ENCODE data around the gene ADAP1. TPM values are rescaled to one million over a fixed set of nuclear protein-coding genes. Genes with fewer than 3 reads are reported as not detected.

The ADAP1 gene
- total and polyA plus RNA-seq, 2 of the 8 experiments (the other 6 are each of a cell fraction or from before 2014, with no cell fraction given) = 5.8 to 6.1 TPM

DNA sequence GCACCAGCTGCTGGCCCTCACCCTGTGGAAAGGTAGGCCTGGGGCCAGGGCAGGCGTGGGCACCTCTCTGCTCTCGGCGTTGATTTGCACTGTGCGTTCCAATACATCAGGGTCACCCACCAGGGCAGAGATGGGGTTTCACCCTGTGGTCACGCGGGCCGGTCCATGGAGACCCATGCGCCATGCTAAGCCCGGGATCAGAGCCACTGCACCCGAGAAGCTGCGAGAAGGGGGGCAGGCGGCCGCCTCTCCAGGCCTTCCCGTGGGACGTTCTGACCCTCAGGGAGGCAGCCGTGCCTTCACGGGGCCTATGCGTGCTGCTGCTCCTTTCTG, 67.0 kb downstream of the ADAP1 start:
- Histone ChIP-seq H3K23ac (ENCODE audit: insufficient read length) (no peak overlapping the region), H4K91ac (replicated peaks; ENCODE audit: insufficient read length, low read length) (no peak overlapping the region), H3K4me2 (ENCODE audit: insufficient read depth in 1 of 2, low read depth in 2 of 2, low read length in 2 of 2) (no peak overlapping the region), H2BK20ac (ENCODE audit: low read length) (no peak overlapping the region), H3K14ac (ENCODE audit: insufficient read length) (no peak overlapping the region), H3K23me2 (ENCODE audit: low read depth, low read length) (no peaks in the 10 kb centered on the region; the same call in 1 of the 2 replicates), H2BK12ac (ENCODE audit: low read depth, low read length) (no peak overlapping the region), H3K56ac (replicated peaks; ENCODE audit: insufficient read length, low read depth, low read length) (no peak overlapping the region), H3K18ac (ENCODE audit: extremely low read depth, low read length) (no peak overlapping the region), H2BK15ac (ENCODE audit: low read length) (no peak overlapping the region), H4K20me1 (replicated peaks in 1 of 2; ENCODE audit: control insufficient read depth in 1 of 2, insufficient read depth in 2 of 2, low read length in 2 of 2) (peaks cover 41 to 43% of the 10 kb centered on the region in 2 experiments), H3K4me3 (ENCODE audit: extremely low read depth in 1 of 4, insufficient read depth in 2 of 4, low read depth in 3 of 4, low read length in 4 of 4) (no peak overlapping the region), H4K5ac (ENCODE audit: insufficient read length, low read depth, low read length) (no peak overlapping the region), H4K8ac (ENCODE audit: extremely low read depth, insufficient read depth, low read length) (no peak overlapping the region), H3K27me3 (replicated peaks in 1 of 4; ENCODE audit: control insufficient read depth in 3 of 4, extremely low read depth in 1 of 4, insufficient read depth in 3 of 4, low read length in 3 of 4) (no peaks in the 10 kb centered on the region), H3K79me2 (ENCODE audit: control insufficient read depth in 1 of 2, insufficient read depth in 2 of 2, low read length in 2 of 2) (peaks cover 20 to 72% of the 10 kb centered on the region in 2 experiments), H2BK5ac (ENCODE audit: low read depth, low read length) (peak overlapping the region; percentile 24; the same call in 1 of the 2 replicates), H2AK5ac (ENCODE audit: low read depth, low read length) (no peak overlapping the region), H3K4me1 (replicated peaks in 1 of 4; ENCODE audit: control insufficient read depth in 3 of 4, insufficient read depth in 4 of 4, low read length in 3 of 4) (peaks cover 0 to 12% (median 1%) of the 10 kb centered on the region in 4 experiments; a peak in 2 of 7 replicates), H2BK120ac (replicated peaks; ENCODE audit: low read depth, low read length) (no peak overlapping the region), H3K27ac (ENCODE audit: low read depth, low read length) (no peak overlapping the region), H2AFZ (ENCODE audit: low read length) (no peak overlapping the region), H3K36me3 (ENCODE audit: control insufficient read depth in 2 of 4, insufficient read depth in 4 of 4, low read length in 3 of 4) (peaks cover 14 to 43% (median 29%) of the 10 kb centered on the region in 4 experiments; a peak in 7 of 8 replicates), H3K79me1 (ENCODE audit: low read depth, low read length) (peaks cover 44% of the 10 kb centered on the region), H3K9ac (replicated peaks in 1 of 4; ENCODE audit: extremely low read depth in 1 of 4, low read depth in 3 of 4, low read length in 3 of 4) (no peak overlapping the region), H3K9me3 (ENCODE audit: insufficient read depth in 2 of 2, low read depth in 1 of 2, low read length in 1 of 2) (no peaks in the 10 kb centered on the region), H3K4ac (replicated peaks; ENCODE audit: insufficient read length, low read depth, low read length) (no peak overlapping the region)
- CTCF ChIA-PET (ENCODE audit: partially characterized antibody) = interaction anchor here (0.6 kb wide), 1 partner anchor 1509 kb away, joined by 3 read pairs; no protein-coding TSS in a partner anchor
- DNase-seq (ENCODE audit: low read depth in 1 of 2, low spot score in 2 of 2) (no peak), FAIRE-seq (no peak)
- WGBS, 2 experiments (ENCODE audit: extremely low coverage in 1 of 2, insufficient coverage in 1 of 2, insufficient read length in 1 of 2, insufficient replicate concordance in 2 of 2, low coverage in 1 of 2, low lambda C conversion rate in 2 of 2, missing lambda C conversion rate in 1 of 2) = 97% methylated on average over 18 of the region's 18 CpGs; no CpG with 5 or more reads in 1 of the 2 experiments
- POLR2A ChIA-PET (ENCODE audit: partially characterized antibody) = interaction anchor here (0.9 to 1.6 kb wide), 4 partner anchors 11 to 123 kb away, joined by 3 to 6 read pairs (median 4); partner anchors contain the start of gene GET4
- TF ChIP-seq RFX5 (IDR thresholded peaks at IDR 0.05; ENCODE audit: borderline replicate concordance, low read depth, low read length) (no peak), TCF12 (IDR thresholded peaks at IDR 0.05; ENCODE audit: low read depth, low read length) (no peak), KDM5A (IDR thresholded peaks at IDR 0.05; ENCODE audit: low read length) (no peak), GTF2F1 (IDR thresholded peaks at IDR 0.05; ENCODE audit: borderline replicate concordance, low read depth, low read length) (no peak), BACH1 (IDR thresholded peaks at IDR 0.05; ENCODE audit: low read length) (no peak), YY1 (IDR thresholded peaks at IDR 0.05; ENCODE audit: low read depth, low read length) (no peak), ASH2L (IDR thresholded peaks at IDR 0.05; ENCODE audit: low read length) (no peak), EGR1 (IDR thresholded peaks at IDR 0.05; ENCODE audit: borderline replicate concordance, low read depth, low read length) (no peak)
- TF ChIP-seq, protein P1, sequence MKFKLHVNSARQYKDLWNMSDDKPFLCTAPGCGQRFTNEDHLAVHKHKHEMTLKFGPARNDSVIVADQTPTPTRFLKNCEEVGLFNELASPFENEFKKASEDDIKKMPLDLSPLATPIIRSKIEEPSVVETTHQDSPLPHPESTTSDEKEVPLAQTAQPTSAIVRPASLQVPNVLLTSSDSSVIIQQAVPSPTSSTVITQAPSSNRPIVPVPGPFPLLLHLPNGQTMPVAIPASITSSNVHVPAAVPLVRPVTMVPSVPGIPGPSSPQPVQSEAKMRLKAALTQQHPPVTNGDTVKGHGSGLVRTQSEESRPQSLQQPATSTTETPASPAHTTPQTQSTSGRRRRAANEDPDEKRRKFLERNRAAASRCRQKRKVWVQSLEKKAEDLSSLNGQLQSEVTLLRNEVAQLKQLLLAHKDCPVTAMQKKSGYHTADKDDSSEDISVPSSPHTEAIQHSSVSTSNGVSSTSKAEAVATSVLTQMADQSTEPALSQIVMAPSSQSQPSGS (IDR thresholded peaks at IDR 0.05; ENCODE audit: low read length) = no peak
- TF ChIP-seq, protein P2, sequence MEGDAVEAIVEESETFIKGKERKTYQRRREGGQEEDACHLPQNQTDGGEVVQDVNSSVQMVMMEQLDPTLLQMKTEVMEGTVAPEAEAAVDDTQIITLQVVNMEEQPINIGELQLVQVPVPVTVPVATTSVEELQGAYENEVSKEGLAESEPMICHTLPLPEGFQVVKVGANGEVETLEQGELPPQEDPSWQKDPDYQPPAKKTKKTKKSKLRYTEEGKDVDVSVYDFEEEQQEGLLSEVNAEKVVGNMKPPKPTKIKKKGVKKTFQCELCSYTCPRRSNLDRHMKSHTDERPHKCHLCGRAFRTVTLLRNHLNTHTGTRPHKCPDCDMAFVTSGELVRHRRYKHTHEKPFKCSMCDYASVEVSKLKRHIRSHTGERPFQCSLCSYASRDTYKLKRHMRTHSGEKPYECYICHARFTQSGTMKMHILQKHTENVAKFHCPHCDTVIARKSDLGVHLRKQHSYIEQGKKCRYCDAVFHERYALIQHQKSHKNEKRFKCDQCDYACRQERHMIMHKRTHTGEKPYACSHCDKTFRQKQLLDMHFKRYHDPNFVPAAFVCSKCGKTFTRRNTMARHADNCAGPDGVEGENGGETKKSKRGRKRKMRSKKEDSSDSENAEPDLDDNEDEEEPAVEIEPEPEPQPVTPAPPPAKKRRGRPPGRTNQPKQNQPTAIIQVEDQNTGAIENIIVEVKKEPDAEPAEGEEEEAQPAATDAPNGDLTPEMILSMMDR (IDR thresholded peaks at IDR 0.05; ENCODE audit: control extremely low read depth in 1 of 3, insufficient read depth in 1 of 3, low read depth in 1 of 3, low read length in 3 of 3) = no peak
